ENCODE measurements around the gene JMJD8.

Gene JMJD8

DNA sequence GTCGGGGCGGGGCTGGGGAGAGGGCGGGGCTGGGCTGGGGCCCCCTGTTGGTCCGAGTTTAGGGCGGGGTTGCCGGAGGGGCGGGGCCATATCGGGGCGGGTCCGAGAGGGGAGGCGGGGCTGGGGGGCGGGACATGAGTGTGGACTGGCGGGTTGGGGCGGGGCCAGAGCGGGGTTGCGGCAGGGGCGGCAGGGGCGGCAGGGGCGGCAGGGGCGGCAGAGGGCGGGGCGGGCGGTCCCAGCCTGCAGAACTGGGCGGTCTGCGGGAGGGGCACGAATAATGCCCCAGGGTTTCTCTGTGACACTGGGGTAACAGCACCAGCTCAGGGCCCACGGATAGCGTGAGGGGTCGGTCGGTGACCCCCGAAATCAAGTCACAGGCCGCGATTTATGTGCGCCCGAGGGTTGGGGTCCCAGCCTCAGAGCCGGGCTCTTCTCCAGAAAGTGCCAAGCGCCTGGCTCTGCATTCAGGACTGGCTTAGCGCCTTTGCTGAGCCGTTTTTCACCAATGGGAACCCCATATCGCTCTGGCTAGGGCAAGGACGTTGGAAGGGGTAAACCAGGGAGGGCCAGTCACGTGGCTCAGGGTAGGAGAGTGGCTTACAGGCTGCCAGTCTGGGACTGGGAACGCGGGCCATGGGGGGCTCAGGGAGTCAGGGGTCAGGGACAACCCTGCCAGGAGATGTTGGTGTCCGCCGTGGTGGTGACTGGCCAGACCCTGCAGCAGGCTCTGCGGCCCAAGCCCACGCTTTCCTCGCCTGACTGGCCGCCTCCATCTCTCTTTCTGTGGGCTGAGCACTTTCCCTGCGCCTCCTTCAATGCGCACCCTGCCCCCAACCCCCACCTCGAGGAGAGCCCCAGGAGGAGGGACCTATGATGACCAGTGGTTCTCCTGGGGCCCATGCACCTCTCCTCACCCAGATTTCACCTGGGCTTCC, 46.8 kb downstream of the JMJD8 start:
- DNase-seq: no peak

- DNase-seq: peak; percentile 91
These were observed 47.7 kb downstream of the JMJD8 start, which contains the start of gene METTL26 for GRCh38 chr16:636206-637080. TSS of gene METTL26 (minus strand) at chr16:636305. CDS start at chr16:636290, 15 bp downstream.

DNA sequence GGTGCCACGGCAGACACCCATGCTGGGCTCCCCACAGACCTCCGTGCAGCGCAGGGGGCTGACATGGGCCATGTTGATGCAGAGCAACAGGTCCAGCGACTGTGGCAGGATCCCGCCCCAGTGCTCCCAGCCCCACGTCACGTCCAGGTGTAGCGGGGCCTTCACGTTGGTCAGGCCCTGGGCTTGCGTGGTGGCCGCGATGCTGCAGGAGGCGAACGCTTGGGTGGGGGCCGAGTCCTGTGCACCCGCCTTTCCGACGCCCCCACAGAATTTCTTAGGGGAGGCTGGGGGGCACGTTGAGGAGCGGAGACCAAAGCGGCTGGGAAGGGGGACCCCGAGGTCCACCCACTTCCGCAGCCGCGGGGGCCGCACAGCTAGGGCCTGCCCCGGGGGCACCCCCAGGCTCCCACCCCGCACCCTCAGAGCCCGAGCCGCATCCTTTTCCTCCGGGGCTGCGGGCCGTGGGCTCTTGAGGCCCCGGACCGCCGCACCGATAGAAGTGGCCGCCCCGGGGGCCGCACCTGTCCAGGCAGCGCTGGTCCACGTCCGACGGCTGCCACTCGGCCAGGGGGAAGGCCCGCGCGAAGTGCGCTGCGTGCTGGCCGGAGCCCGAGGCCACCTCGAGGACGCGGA, 48.4 kb downstream of the JMJD8 start:
- no peak for DNase-seq

- no peak for DNase-seq
These were observed 49.1 kb downstream of the JMJD8 start for GRCh38 chr16:634996-635395.

GRCh38 chr16:634051-634670, 50.0 kb downstream of the JMJD8 start:
- DNase-seq: no peak

GRCh38 chr16:633336-634050, 50.6 kb downstream of the JMJD8 start:
- DNase-seq: no peak

GRCh38 chr16:632486-633335, 51.4 kb downstream of the JMJD8 start:
- no peak for DNase-seq

GRCh38 chr16:631808-632358, 52.3 kb downstream of the JMJD8 start:
- DNase-seq: no peak

All from central memory CD4-positive, alpha-beta T cell (primary cell).